Small intestine (tissue), 7 donors: ENCODE results near the gene GSTO1. TPM values are rescaled to one million over a fixed set of nuclear protein-coding genes. Genes with fewer than 3 reads are reported as not detected.

Experiments used
- DNase-seq, 2 donors: peaks; one replicate each; pipeline versions ENCODE4 v3.0.0 to v3.0.0-alpha.2; 2013
- FAIRE-seq: peaks from 2 replicates; lab custom pipeline; 2012; peaks lifted over from hg19 to GRCh38; lab: Jason Lieb, UNC
- H3K27ac ChIP-seq, 3 donors: one replicate each; pipeline ENCODE4 v1.5.1; 2013; ENCODE audit warnings: low read length in 2 of 3, mild to moderate bottlenecking in 2 of 3, control low read depth in 1 of 3, inconsistent platforms in 1 of 3, low read depth in 1 of 3, moderate library complexity in 1 of 3
- H3K27me3 ChIP-seq, 3 donors: one replicate each; pipeline ENCODE4 v1.6.1; 2013; ENCODE audit warnings: low read length in 3 of 3, inconsistent platforms in 1 of 3; ENCODE audit not compliant: control insufficient read depth in 3 of 3, insufficient read depth in 3 of 3
- H3K36me3 ChIP-seq, 3 donors: one replicate each; pipeline ENCODE4 v1.6.1; 2013; ENCODE audit warnings: low read length in 3 of 3, inconsistent platforms in 1 of 3, low read depth in 1 of 3, mild to moderate bottlenecking in 1 of 3, moderate library complexity in 1 of 3; ENCODE audit not compliant: control insufficient read depth in 3 of 3, insufficient read depth in 2 of 3
- H3K4me1 ChIP-seq, 3 donors: one replicate each; pipeline ENCODE4 v1.6.1; 2013; ENCODE audit warnings: low read length in 2 of 3, inconsistent platforms in 1 of 3, low read depth in 1 of 3, mild to moderate bottlenecking in 1 of 3, moderate library complexity in 1 of 3; ENCODE audit not compliant: control insufficient read depth in 3 of 3, insufficient read depth in 2 of 3
- H3K4me3 ChIP-seq, 3 donors: one replicate each; pipeline ENCODE4 v1.5.1; 2013; ENCODE audit warnings: low read length in 3 of 3, control low read depth in 1 of 3, inconsistent platforms in 1 of 3, low read depth in 1 of 3, mild to moderate bottlenecking in 1 of 3, moderate library complexity in 1 of 3
- H3K9me3 ChIP-seq, 2 donors: one replicate each; pipeline ENCODE4 v1.6.1; 2013; ENCODE audit warnings: low read depth in 1 of 2, low read length in 1 of 2; ENCODE audit not compliant: control insufficient read depth in 2 of 2, insufficient read depth in 1 of 2
- WGBS, 3 donors: extraction: QIAGEN DNeasy Blood & Tissue Kit; methylation state at CpG; one replicate each; pipeline ENCODE4 v1.1.7; 2013; 5-methylcytosine and 5-hydroxymethylcytosine counted together
- polyA plus RNA-seq, 4 donors: library from polyadenylated mRNA; stranded (reverse) in 3 of 4; unstranded in 1 of 4; fragments of 200-250 nt in 3 of 4; fragments of 120-200 nt in 1 of 4; gene quantifications; one replicate each; pipeline versions ENCODE4 v1.2.1 to v1.2.3, GENCODE V29; 2013
- donor health status: healthy with polysubstance abuse.
- donor health status: control.
- donor health status: control.
- donor health status: Bipolar disorder and iron deficiency.
- donor health status: healthy.

Gene GSTO1
- polyA plus RNA-seq, 4 donors = 173 to 422 (median 223) TPM

DNA sequence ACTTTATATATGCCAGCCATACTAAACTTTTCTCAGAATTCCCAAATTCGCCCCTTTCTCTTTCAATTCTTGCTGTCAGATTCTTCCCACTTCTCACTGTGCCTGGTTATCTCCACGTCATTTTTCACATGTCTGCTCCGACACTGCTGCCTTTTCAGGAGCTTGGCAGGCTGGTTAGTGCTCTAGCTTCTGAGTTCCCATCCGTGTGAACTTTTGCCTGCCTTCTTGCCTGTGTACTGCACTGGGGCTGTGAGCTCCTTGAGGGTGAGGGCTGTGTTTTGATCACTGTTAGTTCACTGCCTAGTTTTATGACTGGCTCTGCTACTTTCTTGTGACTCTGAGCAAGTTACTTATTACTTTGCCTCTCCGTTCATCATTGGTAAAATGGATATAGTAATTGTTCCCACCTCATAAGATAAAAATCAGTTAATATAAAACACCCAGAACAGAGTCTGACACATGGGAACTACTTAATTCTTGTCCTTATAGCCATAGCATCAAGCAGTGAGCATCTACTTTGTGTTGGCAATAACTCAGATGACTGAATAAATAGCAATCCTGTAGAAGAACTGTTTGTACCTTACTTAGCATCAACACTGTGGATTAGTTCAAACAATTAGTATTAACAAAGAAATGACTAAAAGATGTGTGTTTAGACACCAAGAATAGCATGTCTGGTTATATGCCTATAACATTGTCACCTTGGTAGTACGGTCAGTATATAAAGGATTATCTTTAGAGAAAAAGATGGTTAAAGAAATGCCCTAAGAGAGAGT lies 5.5 kb downstream of the GSTO1 start:
- H3K36me3 ChIP-seq = peaks cover 11 to 32% (median 16%) of the 10 kb centered on the region in 3 donors

DNA sequence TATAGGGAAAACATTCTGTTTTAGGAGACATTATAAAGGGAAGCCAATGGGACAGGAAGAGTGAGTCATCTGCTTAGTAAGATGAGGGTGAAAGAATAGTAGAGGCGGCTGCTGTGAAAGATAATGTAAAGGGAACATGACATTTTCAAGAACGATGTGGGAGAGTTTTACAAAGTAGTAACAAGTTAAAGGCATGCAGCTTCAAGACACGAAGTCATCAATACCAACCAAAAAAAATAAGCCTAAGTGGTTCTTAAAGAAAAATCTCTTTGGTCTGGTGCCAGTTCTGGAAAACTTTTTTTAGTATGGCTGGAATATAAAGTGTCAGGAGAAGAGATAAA lies 6.1 kb downstream of the GSTO1 start:
- Histone ChIP-seq H3K4me1 (peaks cover 6 to 36% (median 9%) of the 10 kb centered on the region in 3 donors), H3K9me3 (no peaks in the 10 kb centered on the region), H3K27me3 (no peaks in the 10 kb centered on the region), H3K27ac (peak overlapping the region in 1 of 3 donors; percentile 24), H3K4me3 (no peak overlapping the region), H3K36me3 (peaks cover 11 to 32% (median 18%) of the 10 kb centered on the region in 3 donors)
- 37 to 57% (median 52%) methylated on average over 3 of the region's 3 CpGs for WGBS, 3 donors
- FAIRE-seq (no peak), DNase-seq (no peak)

More for the DNA sequence above, 5.5 kb downstream of the GSTO1 start:
- Histone ChIP-seq H3K27me3 (no peaks in the 10 kb centered on the region), H3K4me1 (peaks cover 6 to 31% (median 6%) of the 10 kb centered on the region in 3 donors), H3K4me3 (no peak overlapping the region), H3K27ac (peak overlapping the region in 2 of 3 donors; percentile 24 to 59), H3K9me3 (no peaks in the 10 kb centered on the region)
- DNase-seq = peak in 1 of 2 donors; percentile 52
- WGBS, 3 donors = 75 to 80% (median 77%) methylated on average over 6 of the region's 6 CpGs
- FAIRE-seq = no peak

DNA sequence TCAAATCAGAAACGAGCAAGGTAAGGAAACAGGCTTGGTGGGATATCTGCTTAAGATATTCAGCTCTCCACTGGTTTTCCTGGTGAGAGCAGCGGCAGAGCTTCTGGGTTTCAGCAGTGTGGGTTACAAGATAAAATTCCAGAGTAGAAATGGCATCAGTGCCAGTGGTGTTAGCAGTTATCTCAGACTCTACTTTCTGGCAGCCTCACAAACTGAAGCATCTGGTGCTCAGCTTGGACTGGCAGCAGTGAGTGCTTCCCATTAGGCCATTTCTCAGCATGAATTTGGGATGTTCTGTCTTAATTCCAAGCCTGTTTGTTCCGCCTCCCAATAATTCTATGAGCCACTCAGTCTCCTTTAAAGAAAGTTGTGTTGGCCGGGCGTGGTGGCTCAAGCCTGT lies 7.4 kb downstream of the GSTO1 start:
- no peak for DNase-seq
- H3K27ac ChIP-seq = no peak overlapping the region

DNA sequence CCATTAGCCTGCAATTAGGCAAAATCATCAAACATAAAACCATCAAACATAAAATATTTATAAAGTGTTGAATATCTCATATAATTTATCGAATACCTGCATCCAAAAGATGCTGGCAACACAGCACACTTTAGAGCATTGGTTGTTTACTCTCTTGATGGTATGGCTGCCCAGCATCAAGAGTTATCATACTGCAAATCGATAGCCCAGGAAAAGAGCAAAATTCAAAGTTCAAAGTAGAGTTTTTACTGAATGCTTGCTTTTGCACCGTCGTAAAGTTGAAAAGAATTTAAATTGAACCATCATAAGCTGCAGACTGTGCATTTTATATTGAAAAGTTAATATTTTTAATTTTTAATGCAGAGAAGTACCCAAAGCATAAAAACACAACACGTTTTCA lies 10.1 kb downstream of the GSTO1 start:
- WGBS, 3 donors = 34 to 73% (median 53%) methylated on average over 5 of the region's 5 CpGs
- FAIRE-seq = no peak
- Histone ChIP-seq H3K9me3 (no peaks in the 10 kb centered on the region), H3K27ac (no peak overlapping the region), H3K36me3 (peaks cover 5 to 42% (median 13%) of the 10 kb centered on the region in 3 donors), H3K27me3 (no peaks in the 10 kb centered on the region), H3K4me3 (no peak overlapping the region), H3K4me1 (peaks cover 7 to 31% (median 7%) of the 10 kb centered on the region in 3 donors)
- DNase-seq = peak; percentile 43 to 59

More for the DNA sequence above, 7.4 kb downstream of the GSTO1 start:
- Histone ChIP-seq H3K4me1 (peaks cover 6 to 39% (median 9%) of the 10 kb centered on the region in 3 donors), H3K9me3 (no peaks in the 10 kb centered on the region), H3K4me3 (no peak overlapping the region), H3K27me3 (no peaks in the 10 kb centered on the region), H3K36me3 (peaks cover 11 to 39% (median 20%) of the 10 kb centered on the region in 3 donors)
- FAIRE-seq = no peak
- WGBS, 3 donors = 84 to 89% (median 87%) methylated on average over 5 of the region's 5 CpGs

DNA sequence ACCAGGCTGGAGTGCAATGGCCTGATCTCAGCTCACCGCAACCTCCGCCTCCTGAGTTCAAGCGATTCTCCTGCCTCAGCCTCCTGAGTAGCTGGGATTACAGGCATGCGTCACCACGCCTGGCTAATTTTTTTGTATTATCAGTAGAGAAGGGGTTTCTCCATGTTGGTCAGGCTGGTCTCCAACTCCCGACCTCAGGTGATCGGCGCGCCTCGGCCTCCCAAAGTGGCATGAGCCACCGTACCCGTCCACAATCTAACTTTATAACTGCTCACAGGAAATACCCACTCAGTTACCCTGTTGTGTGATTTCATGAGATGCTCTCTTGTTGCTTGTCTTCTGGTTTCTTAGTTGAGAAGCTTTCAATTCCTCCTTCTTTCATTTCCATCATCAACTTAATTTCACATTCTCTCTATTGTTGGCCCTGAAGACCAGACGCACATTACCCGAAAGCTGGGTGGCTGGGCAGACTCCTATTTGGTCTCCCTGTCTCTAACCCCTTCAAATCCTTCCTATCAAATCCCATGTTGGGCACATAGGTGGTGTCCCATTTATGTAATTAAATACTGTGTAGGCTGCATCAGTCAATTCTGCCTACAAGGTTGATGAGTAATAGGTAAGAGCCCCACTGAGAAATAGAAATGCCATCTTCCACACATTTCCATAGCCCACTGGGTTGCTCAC lies 13.2 kb downstream of the GSTO1 start:
- Histone ChIP-seq H3K27me3 (no peaks in the 10 kb centered on the region), H3K4me3 (peak overlapping the region; percentile 73 to 93 (median 91)), H3K36me3 (peaks cover 0 to 24% (median 4%) of the 10 kb centered on the region in 3 donors), H3K27ac (peak overlapping the region in 2 of 3 donors; percentile 77 to 94), H3K9me3 (no peaks in the 10 kb centered on the region), H3K4me1 (peaks cover 4 to 21% (median 5%) of the 10 kb centered on the region in 3 donors)
- 75 to 92% (median 87%) methylated on average over 14 of the region's 14 CpGs for WGBS, 3 donors
- FAIRE-seq (no peak), DNase-seq (no peak)

DNA sequence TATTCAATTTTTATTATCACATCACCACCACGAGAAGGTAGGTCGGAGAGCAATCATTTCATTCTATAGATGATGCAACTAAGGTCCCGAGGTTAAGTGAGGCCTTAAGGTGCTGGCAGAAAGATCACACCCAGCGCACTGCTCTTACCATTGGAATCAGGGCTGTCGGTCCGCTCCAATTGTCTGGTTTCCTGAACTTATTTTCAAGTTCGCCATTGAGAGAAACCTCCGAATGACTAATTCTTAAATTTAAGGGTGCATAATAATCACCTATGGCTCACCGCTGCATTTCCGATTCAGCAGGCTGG lies 13.7 kb downstream of the GSTO1 start:
- H3K36me3 ChIP-seq = peaks cover 0 to 24% (median 4%) of the 10 kb centered on the region in 3 donors
- H3K27me3 ChIP-seq = no peaks in the 10 kb centered on the region
- DNase-seq (peak; percentile 35 to 39), FAIRE-seq (no peak)
- H3K27ac ChIP-seq = peak overlapping the region; percentile 77 to 94 (median 90)
- no peaks in the 10 kb centered on the region for H3K9me3 ChIP-seq
- peak overlapping the region; percentile 73 to 93 (median 91) for H3K4me3 ChIP-seq
- WGBS, 3 donors = 6 to 9% (median 7%) methylated on average over 10 of the region's 10 CpGs
- peaks cover 4 to 21% (median 5%) of the 10 kb centered on the region in 3 donors for H3K4me1 ChIP-seq

DNA sequence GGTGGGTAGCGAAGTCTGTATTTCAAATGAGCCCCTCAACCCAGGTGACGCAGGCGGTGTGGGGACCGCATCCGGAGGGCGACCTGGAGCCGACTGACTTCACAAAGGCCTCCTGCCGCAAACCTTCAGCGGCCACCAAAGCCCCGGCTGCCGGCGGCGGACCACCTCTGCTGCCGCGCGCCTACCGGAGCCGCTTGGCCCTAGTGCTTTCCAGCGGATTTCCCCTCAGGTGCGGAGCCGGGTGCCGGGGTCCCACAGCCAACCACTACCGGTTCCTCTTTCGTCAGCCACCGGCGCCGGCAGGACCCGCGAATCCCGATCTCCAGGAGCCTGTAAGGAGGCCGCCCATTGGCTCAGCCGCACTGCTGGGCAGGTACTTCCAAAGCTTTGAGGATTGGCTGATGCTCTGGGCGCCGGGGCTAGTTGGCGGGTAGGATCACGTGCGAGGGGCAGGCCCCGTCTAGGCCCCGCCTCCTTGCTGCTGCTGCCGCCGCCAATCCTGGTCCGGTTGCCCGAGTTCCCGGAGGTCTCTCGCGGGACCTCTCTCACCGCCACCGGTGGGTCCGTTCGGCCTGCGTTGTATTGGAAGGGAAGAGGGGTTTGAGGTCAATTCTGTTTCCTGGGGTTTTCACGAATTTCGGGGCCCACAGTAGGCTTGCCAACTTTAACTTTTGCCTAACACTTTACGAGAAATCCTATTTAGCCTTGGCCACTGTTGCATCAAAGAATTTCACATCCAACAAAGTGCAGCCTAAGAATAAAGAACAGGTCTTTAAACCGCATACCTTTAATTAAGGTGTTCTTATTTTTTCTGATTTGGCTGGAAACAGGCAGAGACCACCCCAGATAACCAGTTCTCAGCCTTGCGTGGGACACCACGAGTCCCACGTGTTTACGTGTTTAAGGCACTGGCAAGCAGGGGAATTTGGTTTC lies 14.3 kb downstream of the GSTO1 start, which contains the start of gene GSTO2:
Gene GSTO2 (plus strand): TSS at position 472 of the 933 bp plus-strand sequence. CDS start 5,732 bp downstream, outside the sequence.
- Histone ChIP-seq H3K27me3 (no peaks in the 10 kb centered on the region), H3K36me3 (peaks cover 0 to 24% (median 4%) of the 10 kb centered on the region in 3 donors), H3K27ac (peak within 1 kb of the TSS; percentile 77 to 94 (median 90)), H3K4me3 (peak within 1 kb of the TSS; percentile 73 to 93 (median 91)), H3K9me3 (no peaks in the 10 kb centered on the region), H3K4me1 (peaks cover 4 to 21% (median 5%) of the 10 kb centered on the region in 3 donors)
- 2 to 5% (median 3%) methylated on average over 54 to 59 of the region's 59 CpGs for WGBS, 3 donors
- FAIRE-seq (peak; percentile 64), DNase-seq (peak; percentile 99)
